ENCODE measurements around the gene ANKRD42.

GRCh38 chr11:83265331-83265730 is 71.8 kb downstream of the ANKRD42 start:
- TF ChIP-seq POLR2A (IDR thresholded peaks at IDR 0.05) = no peak
- TF ChIP-seq CTCF (IDR thresholded peaks at IDR 0.05) = no peak

All from thyroid gland (tissue), 4 donors.